Lower leg skin (tissue), 3 donors: ENCODE results near the gene RBM4B.

ENCODE experiments used
- POLR2A ChIP-seq, 2 donors: fragments of 450-650 bp; IDR thresholded peaks; one replicate each; pipeline ENCODE4 v1.6.1; 2016 to 2017; ENCODE audit warnings: antibody characterized with exemption in 2 of 2, mild to moderate bottlenecking in 1 of 2, moderate library complexity in 1 of 2
- TF ChIP-seq, protein P1 (sequence below), 3 donors: fragments of 450-650 bp; IDR thresholded peaks; one replicate each; pipeline ENCODE4 v1.5.1; 2016; ENCODE audit warnings: antibody characterized with exemption in 3 of 3, mild to moderate bottlenecking in 3 of 3, moderate library complexity in 2 of 3

DNA sequence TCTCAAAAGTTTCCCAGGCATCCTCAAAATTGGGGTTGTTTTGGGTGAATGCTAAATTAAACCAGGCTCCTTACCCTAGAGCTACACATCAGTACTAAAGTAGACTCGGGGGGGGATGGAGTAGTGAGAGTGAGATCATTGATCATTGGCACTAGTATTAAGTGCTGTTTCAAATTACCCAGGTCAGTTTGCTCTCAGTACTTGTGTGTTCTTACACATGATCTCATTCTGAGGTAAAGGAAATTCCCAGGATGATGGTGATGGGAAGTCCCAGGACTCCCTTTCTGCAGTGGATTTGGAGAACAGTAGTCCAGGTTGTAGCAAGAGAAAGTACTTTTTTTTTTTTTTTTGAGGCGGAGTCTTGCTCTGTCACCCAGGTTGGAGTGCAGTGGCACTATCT lies 26.7 kb downstream of the RBM4B start:
- no peak for TF ChIP-seq POLR2A (IDR thresholded peaks at IDR 0.05)
- TF ChIP-seq, protein P1, sequence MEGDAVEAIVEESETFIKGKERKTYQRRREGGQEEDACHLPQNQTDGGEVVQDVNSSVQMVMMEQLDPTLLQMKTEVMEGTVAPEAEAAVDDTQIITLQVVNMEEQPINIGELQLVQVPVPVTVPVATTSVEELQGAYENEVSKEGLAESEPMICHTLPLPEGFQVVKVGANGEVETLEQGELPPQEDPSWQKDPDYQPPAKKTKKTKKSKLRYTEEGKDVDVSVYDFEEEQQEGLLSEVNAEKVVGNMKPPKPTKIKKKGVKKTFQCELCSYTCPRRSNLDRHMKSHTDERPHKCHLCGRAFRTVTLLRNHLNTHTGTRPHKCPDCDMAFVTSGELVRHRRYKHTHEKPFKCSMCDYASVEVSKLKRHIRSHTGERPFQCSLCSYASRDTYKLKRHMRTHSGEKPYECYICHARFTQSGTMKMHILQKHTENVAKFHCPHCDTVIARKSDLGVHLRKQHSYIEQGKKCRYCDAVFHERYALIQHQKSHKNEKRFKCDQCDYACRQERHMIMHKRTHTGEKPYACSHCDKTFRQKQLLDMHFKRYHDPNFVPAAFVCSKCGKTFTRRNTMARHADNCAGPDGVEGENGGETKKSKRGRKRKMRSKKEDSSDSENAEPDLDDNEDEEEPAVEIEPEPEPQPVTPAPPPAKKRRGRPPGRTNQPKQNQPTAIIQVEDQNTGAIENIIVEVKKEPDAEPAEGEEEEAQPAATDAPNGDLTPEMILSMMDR (IDR thresholded peaks at IDR 0.05), result no peak
